Neural cell (in vitro differentiated cells): ENCODE data around the gene SMAGP.

Source experiments
- CTCF ChIP-seq: fragments of 450-650 bp; IDR thresholded peaks from 2 replicates; pipeline ENCODE4 v1.5.1; 2014; ENCODE audit warnings: antibody characterized with exemption, mild to moderate bottlenecking, moderate library complexity; ENCODE audit not compliant: poor library complexity, severe bottlenecking
- TAF1 ChIP-seq: IDR thresholded peaks from 2 replicates; pipeline ENCODE4 v1.6.1; 2012; ENCODE audit warnings: low read depth

DNA sequence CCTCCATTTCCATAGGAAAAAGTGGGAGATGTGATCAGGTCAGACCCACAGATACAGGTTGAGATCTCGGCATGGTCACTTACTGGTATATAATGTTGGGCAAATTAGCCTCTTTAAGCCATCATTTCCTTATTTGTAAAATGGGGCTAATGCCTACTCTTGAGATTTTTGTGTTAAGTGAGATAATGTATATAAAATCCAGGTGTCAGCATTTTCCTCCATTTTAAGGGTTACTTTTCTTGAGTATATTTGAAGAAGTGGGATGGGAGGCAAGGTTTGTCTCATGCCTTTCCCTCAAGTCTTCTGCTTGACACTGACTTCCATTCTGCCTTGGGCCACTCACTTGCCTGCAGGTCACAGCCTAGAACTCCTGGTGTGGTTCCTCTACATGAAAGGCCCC, 42.3 kb downstream of the SMAGP start:
- no peak for TF ChIP-seq CTCF
- no peak for TF ChIP-seq TAF1
